H1 (cell line): Measurements from ENCODE around the gene MNAT1. TPM values are rescaled to one million over a fixed set of nuclear protein-coding genes. Genes with fewer than 3 reads are reported as not detected.

Experiments used
- CTCF ChIA-PET: fragments of 300-600 bp; sonication (Branson Sonifier 250); formaldehyde crosslinking; loops from one replicate; lab custom pipeline; 2021; ENCODE audit not compliant: partially characterized antibody; lab: Charles Lee
- POLR2A ChIA-PET: fragments of 300-600 bp; sonication (Branson Sonifier 250); formaldehyde crosslinking; loops from one replicate; lab custom pipeline; 2021; ENCODE audit warnings: inconsistent platforms; ENCODE audit not compliant: partially characterized antibody; lab: Charles Lee
- DNase-seq, 2 experiments: peaks; one replicate each; pipeline versions ENCODE4 v3.0.0 to v3.0.0-alpha.2; 2010 to 2022; ENCODE audit warnings: low spot score in 2 of 2, low read depth in 1 of 2, mixed read lengths in 1 of 2
- FAIRE-seq: peaks from 2 replicates; lab custom pipeline; 2011; peaks lifted over from hg19 to GRCh38; lab: Jason Lieb, UNC
- H2AFZ ChIP-seq: 2 replicates; pipeline ENCODE4 v1.8.1; 2012; ENCODE audit warnings: low read length, inconsistent platforms
- H2AK5ac ChIP-seq: 2 replicates; pipeline ENCODE4 v1.6.1; 2013; ENCODE audit warnings: low read depth, low read length
- H2BK120ac ChIP-seq: replicated peaks from 2 replicates; pipeline ENCODE3; 2013; ENCODE audit warnings: low read depth, low read length, inconsistent platforms
- H2BK12ac ChIP-seq: 2 replicates; pipeline ENCODE4 v1.6.1; 2013; ENCODE audit warnings: low read depth, low read length
- H2BK15ac ChIP-seq: 2 replicates; pipeline ENCODE4 v1.6.1; 2013; ENCODE audit warnings: low read length
- H2BK20ac ChIP-seq: 2 replicates; pipeline ENCODE4 v1.6.1; 2013; ENCODE audit warnings: low read length
- H2BK5ac ChIP-seq: 2 replicates; pipeline ENCODE4 v1.6.1; 2013; ENCODE audit warnings: low read depth, low read length
- H3K14ac ChIP-seq: 2 replicates; pipeline ENCODE4 v1.6.1; 2013; ENCODE audit warnings: inconsistent platforms; ENCODE audit not compliant: insufficient read length
- H3K18ac ChIP-seq: 2 replicates; pipeline ENCODE4 v1.6.1; 2013; ENCODE audit warnings: low read length; ENCODE audit errors: extremely low read depth
- H3K23ac ChIP-seq: 2 replicates; pipeline ENCODE4 v1.6.1; 2013; ENCODE audit warnings: inconsistent platforms; ENCODE audit not compliant: insufficient read length
- H3K23me2 ChIP-seq: 2 replicates; pipeline ENCODE4 v1.6.1; 2013; ENCODE audit warnings: low read depth, low read length
- H3K27ac ChIP-seq: 2 replicates; pipeline ENCODE4 v1.6.1; 2011; ENCODE audit warnings: low read depth, low read length, inconsistent platforms
- H3K27me3 ChIP-seq, 4 experiments: replicated peaks in 1 of 4; 1 replicate in 1 of 4; 2 replicates in 3 of 4; pipeline versions ENCODE4 v1.6.1 to v1.8.1; 2011 to 2013; ENCODE audit warnings: low read length in 3 of 4, mild to moderate bottlenecking in 3 of 4, inconsistent platforms in 2 of 4, mixed read lengths in 2 of 4, moderate library complexity in 1 of 4; ENCODE audit not compliant: control insufficient read depth in 3 of 4, insufficient read depth in 3 of 4; ENCODE audit errors: extremely low read depth in 1 of 4
- H3K36me3 ChIP-seq, 4 experiments: 2 replicates each; pipeline versions ENCODE4 v1.6.1 to v1.8.1; 2011 to 2013; ENCODE audit warnings: mild to moderate bottlenecking in 4 of 4, low read length in 3 of 4, moderate library complexity in 2 of 4, control low read depth in 1 of 4, inconsistent platforms in 1 of 4; ENCODE audit not compliant: insufficient read depth in 4 of 4, control insufficient read depth in 2 of 4
- H3K4ac ChIP-seq: replicated peaks from 2 replicates; pipeline ENCODE3; 2013; ENCODE audit warnings: low read length, low read depth, mixed read lengths, inconsistent platforms; ENCODE audit not compliant: insufficient read length
- H3K4me1 ChIP-seq, 4 experiments: replicated peaks in 1 of 4; 1 replicate in 1 of 4; 2 replicates in 3 of 4; pipeline versions ENCODE4 v1.6.1 to v1.8.1; 2011 to 2013; ENCODE audit warnings: low read length in 3 of 4, inconsistent platforms in 2 of 4, mixed read lengths in 1 of 4; ENCODE audit not compliant: insufficient read depth in 4 of 4, control insufficient read depth in 3 of 4
- H3K4me2 ChIP-seq, 2 experiments: 2 replicates each; pipeline versions ENCODE4 v1.6.1 to v1.8.1; 2011 to 2013; ENCODE audit warnings: low read depth in 2 of 2, low read length in 2 of 2, control low read depth in 1 of 2, inconsistent platforms in 1 of 2, mild to moderate bottlenecking in 1 of 2; ENCODE audit not compliant: insufficient read depth in 1 of 2
- H3K4me3 ChIP-seq, 4 experiments: fragments of 200-600, 300-600 bp in 1 of 4; sonication (generic), shearing (Covaris generic), sonication (Bioruptor Twin) in 1 of 4; 2 replicates each; pipeline versions ENCODE4 v1.5.1 to v1.8.1; 2011 to 2016; ENCODE audit warnings: low read length in 4 of 4, low read depth in 3 of 4, control low read depth in 2 of 4, inconsistent platforms in 2 of 4, mild to moderate bottlenecking in 2 of 4, mixed read lengths in 1 of 4, moderate library complexity in 1 of 4; ENCODE audit not compliant: insufficient read depth in 2 of 4; ENCODE audit errors: extremely low read depth in 1 of 4
- H3K56ac ChIP-seq: replicated peaks from 2 replicates; pipeline ENCODE3; 2013; ENCODE audit warnings: low read depth, mild to moderate bottlenecking, mixed read lengths, low read length, inconsistent platforms; ENCODE audit not compliant: insufficient read length
- H3K79me1 ChIP-seq: 2 replicates; pipeline ENCODE4 v1.6.1; 2013; ENCODE audit warnings: low read depth, low read length, control low read depth
- H3K79me2 ChIP-seq, 2 experiments: 2 replicates each; pipeline versions ENCODE4 v1.6.1 to v1.8.1; 2012 to 2013; ENCODE audit warnings: low read length in 2 of 2, mild to moderate bottlenecking in 2 of 2, inconsistent platforms in 1 of 2; ENCODE audit not compliant: insufficient read depth in 2 of 2, control insufficient read depth in 1 of 2
- H3K9ac ChIP-seq, 4 experiments: replicated peaks in 1 of 4; 1 replicate in 1 of 4; 2 replicates in 3 of 4; pipeline versions ENCODE4 v1.6.1 to v1.8.1; 2011 to 2013; ENCODE audit warnings: low read depth in 3 of 4, low read length in 3 of 4, control low read depth in 2 of 4, mild to moderate bottlenecking in 2 of 4, moderate library complexity in 2 of 4, inconsistent platforms in 1 of 4; ENCODE audit errors: extremely low read depth in 1 of 4
- H3K9me3 ChIP-seq, 2 experiments: 2 replicates each; pipeline versions ENCODE4 v1.6.1 to v1.8.1; 2012 to 2013; ENCODE audit warnings: mild to moderate bottlenecking in 2 of 2, moderate library complexity in 2 of 2, control low read depth in 1 of 2, inconsistent platforms in 1 of 2, low read depth in 1 of 2, low read length in 1 of 2, mixed read lengths in 1 of 2; ENCODE audit not compliant: insufficient read depth in 2 of 2
- H4K20me1 ChIP-seq, 2 experiments: replicated peaks in 1 of 2; 2 replicates each; pipeline versions ENCODE3 to v1.8.1; 2011 to 2013; ENCODE audit warnings: inconsistent platforms in 2 of 2, low read length in 2 of 2, mild to moderate bottlenecking in 1 of 2; ENCODE audit not compliant: insufficient read depth in 2 of 2, control insufficient read depth in 1 of 2
- H4K5ac ChIP-seq: 2 replicates; pipeline ENCODE4 v1.6.1; 2013; ENCODE audit warnings: low read length, low read depth, mixed read lengths, inconsistent platforms; ENCODE audit not compliant: insufficient read length
- H4K8ac ChIP-seq: 2 replicates; pipeline ENCODE4 v1.8.0; 2013; ENCODE audit warnings: mild to moderate bottlenecking, moderate library complexity, low read length, inconsistent platforms; ENCODE audit not compliant: insufficient read depth; ENCODE audit errors: extremely low read depth
- H4K91ac ChIP-seq: replicated peaks from 2 replicates; pipeline ENCODE3; 2013; ENCODE audit warnings: low read length, mixed read lengths, inconsistent platforms; ENCODE audit not compliant: insufficient read length
- CTBP2 ChIP-seq: IDR thresholded peaks from 2 replicates; pipeline ENCODE4 v1.7.0; 2011; ENCODE audit warnings: borderline replicate concordance, mild to moderate bottlenecking, moderate library complexity, mixed read lengths, low read length; ENCODE audit not compliant: insufficient read depth, insufficient read length
- SRF ChIP-seq: IDR thresholded peaks from 2 replicates; pipeline ENCODE4 v1.6.1; 2011; ENCODE audit warnings: mild to moderate bottlenecking, low read depth, low read length, moderate library complexity
- polyA plus RNA-seq, 7 experiments: library from polyadenylated mRNA; depleted of rRNA in 3 of 7; stranded (reverse) in 5 of 7; unstranded in 2 of 7; fragments of >200 nt in 5 of 7; fragments of 200-250 nt in 2 of 7; gene quantifications; 1 replicate in 5 of 7; 2 replicates in 1 of 7; 4 replicates in 1 of 7; pipeline versions ENCODE4 v1.2.1 to v1.2.3, GENCODE V29; 2011 to 2013; ENCODE audit warnings: missing spikeins in 2 of 7, mixed read lengths in 2 of 7
- total RNA-seq: library from RNA; stranded (reverse); fragmentation: NEBNext Ultra II Directional; extraction: Animal tissue kit (Norgen Biotek cat#: 25700); gene quantifications from 2 replicates; pipeline ENCODE4 v1.2.1, GENCODE V29; 2021

The MNAT1 gene
- total and polyA plus RNA-seq, 2 of the 8 experiments (the other 6 are each of a cell fraction or from before 2014, with no cell fraction given) = 34.7 to 52.1 TPM

DNA sequence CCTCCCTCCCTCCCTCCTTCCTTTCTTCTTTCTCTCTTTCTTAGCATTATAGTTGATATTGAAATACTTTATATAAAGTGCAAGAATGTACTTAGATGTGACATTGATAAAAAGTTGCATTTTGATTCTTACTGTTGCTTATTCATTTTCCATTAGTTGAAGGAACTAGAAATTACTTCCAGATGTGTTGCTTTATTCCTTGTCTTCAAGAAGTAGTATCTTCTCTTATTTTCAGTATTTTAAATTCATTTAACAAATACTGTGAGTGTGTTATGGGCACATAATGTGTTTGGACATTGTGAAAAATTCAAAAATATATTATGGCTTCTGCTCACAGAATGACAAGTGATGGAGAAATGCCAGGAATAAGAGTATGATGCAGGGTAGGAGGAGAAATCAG, 200.8 kb downstream of the MNAT1 start:
- no peak overlapping the region for H2BK20ac ChIP-seq
- H3K79me1 ChIP-seq = no peaks in the 10 kb centered on the region
- H3K27ac ChIP-seq = no peak overlapping the region
- H4K5ac ChIP-seq = no peak overlapping the region
- H4K8ac ChIP-seq = no peak overlapping the region
- no peak overlapping the region for H3K9ac ChIP-seq
- H2BK5ac ChIP-seq = no peak overlapping the region
- FAIRE-seq (no peak), DNase-seq (no peak)
- no peak overlapping the region for H2BK15ac ChIP-seq
- no peak overlapping the region for H3K18ac ChIP-seq
- no peak overlapping the region for H3K4ac ChIP-seq
- H2BK12ac ChIP-seq = no peak overlapping the region
- no peak overlapping the region for H4K91ac ChIP-seq
- ChIA-PET POLR2A (no interaction called here), CTCF (no interaction called here)
- H3K23me2 ChIP-seq = no peaks in the 10 kb centered on the region
- no peaks in the 10 kb centered on the region for H3K36me3 ChIP-seq
- H2AK5ac ChIP-seq = no peak overlapping the region
- H3K14ac ChIP-seq = no peak overlapping the region
- no peaks in the 10 kb centered on the region for H3K79me2 ChIP-seq
- no peaks in the 10 kb centered on the region for H3K4me1 ChIP-seq
- no peaks in the 10 kb centered on the region for H3K9me3 ChIP-seq
- H3K56ac ChIP-seq = no peak overlapping the region
- H3K4me3 ChIP-seq = no peak overlapping the region
- H4K20me1 ChIP-seq = no peaks in the 10 kb centered on the region
- no peak overlapping the region for H3K4me2 ChIP-seq
- H3K23ac ChIP-seq = no peak overlapping the region
- H3K27me3 ChIP-seq = no peaks in the 10 kb centered on the region
- no peak overlapping the region for H2BK120ac ChIP-seq
- TF ChIP-seq CTBP2 (no peak), SRF (no peak)
- no peak overlapping the region for H2AFZ ChIP-seq
